Measurements from ENCODE around the gene ADAM10. TPM values are rescaled to one million over a fixed set of nuclear protein-coding genes. Genes with fewer than 3 reads are reported as not detected.

The ADAM10 gene
- total and polyA plus RNA-seq, 2 donors (not counting 1 experiment from before 2014, with no cell fraction given): 18.8 to 138 TPM

- Mint-ChIP-seq H3K27ac (no peak overlapping the region), H3K9me3 (ENCODE audit: insufficient read depth) (no peaks in the 10 kb centered on the region), H3K4me3 (no peak overlapping the region), H3K4me1 (peaks cover 58% of the 10 kb centered on the region), H3K27me3 (no peaks in the 10 kb centered on the region)
- Histone ChIP-seq H4K20me1 (ENCODE audit: control insufficient read depth, insufficient read depth, low read length, poor library complexity, severe bottlenecking) (peaks cover 31% of the 10 kb centered on the region), H3K9me3 (ENCODE audit: control extremely low read depth in 1 of 3, control insufficient read depth in 2 of 3, insufficient read depth in 1 of 3, low read length in 2 of 3) (peaks cover 10 to 15% (median 15%) of the 10 kb centered on the region in 3 donors), H3K27ac (ENCODE audit: low read length in 2 of 2) (no peak overlapping the region), H3K4me3 (ENCODE audit: control extremely low read depth in 1 of 5, extremely low read depth in 1 of 5, insufficient read depth in 1 of 5, low read depth in 2 of 5, low read length in 4 of 5) (no peak overlapping the region), H3K9ac (ENCODE audit: low read length) (no peak overlapping the region), H3K36me3 (replicated peaks in 1 of 2; ENCODE audit: control extremely low read depth in 1 of 2, control insufficient read depth in 1 of 2, extremely low read depth in 1 of 2, insufficient read depth in 2 of 2, low read length in 1 of 2) (peaks cover 3 to 4% of the 10 kb centered on the region in 2 experiments), H3K4me2 (replicated peaks; ENCODE audit: low read depth, low read length, poor library complexity, severe bottlenecking) (no peak overlapping the region), H3K4me1 (ENCODE audit: control insufficient read depth in 2 of 2, insufficient read depth in 2 of 2, low read length in 2 of 2) (peaks cover 0 to 8% of the 10 kb centered on the region in 2 donors), H3K79me2 (ENCODE audit: control insufficient read depth, insufficient read depth, low read length) (peaks cover 93% of the 10 kb centered on the region), H3K27me3 (replicated peaks in 1 of 4; ENCODE audit: control extremely low read depth in 1 of 4, control insufficient read depth in 3 of 4, insufficient read depth in 4 of 4, low read length in 3 of 4) (no peaks in the 10 kb centered on the region), H2AFZ (ENCODE audit: insufficient read depth, low read depth, low read length, poor library complexity, severe bottlenecking) (no peak overlapping the region)
- DNase-seq: no peak
- no peak for ATAC-seq (ENCODE audit: low read depth)
- no CpG with 5 or more reads among the region's 2 CpGs for WGBS (ENCODE audit: insufficient coverage)
- ChIA-PET POLR2A (no interaction called here), CTCF (interaction anchor here (0.8 kb wide), 1 partner anchor 9 kb away, joined by 7 read pairs; no protein-coding TSS in a partner anchor)
- intact Hi-C loops (cut with micrococcal nuclease): no loop called here
- no peak for TF ChIP-seq EZH2 (IDR thresholded peaks at IDR 0.05; ENCODE audit: borderline replicate concordance, insufficient read depth, low read depth, low read length, poor library complexity, severe bottlenecking)
Observed at GRCh38 chr15:58699769-58700168, 49.7 kb downstream of the ADAM10 start.

GRCh38 chr15:58698887-58699641, 50.4 kb downstream of the ADAM10 start:
- Histone ChIP-seq H3K9ac (ENCODE audit: low read length) (no peak overlapping the region), H2AFZ (ENCODE audit: insufficient read depth, low read depth, low read length, poor library complexity, severe bottlenecking) (no peak overlapping the region), H3K79me2 (ENCODE audit: control insufficient read depth, insufficient read depth, low read length) (peaks cover 87% of the 10 kb centered on the region), H3K4me2 (replicated peaks; ENCODE audit: low read depth, low read length, poor library complexity, severe bottlenecking) (no peak overlapping the region), H3K4me3 (ENCODE audit: control extremely low read depth in 1 of 5, extremely low read depth in 1 of 5, insufficient read depth in 1 of 5, low read depth in 2 of 5, low read length in 4 of 5) (no peak overlapping the region), H3K27ac (ENCODE audit: low read length in 2 of 2) (no peak overlapping the region), H4K20me1 (ENCODE audit: control insufficient read depth, insufficient read depth, low read length, poor library complexity, severe bottlenecking) (peaks cover 31% of the 10 kb centered on the region), H3K4me1 (ENCODE audit: control insufficient read depth in 2 of 2, insufficient read depth in 2 of 2, low read length in 2 of 2) (peaks cover 0 to 8% of the 10 kb centered on the region in 2 donors), H3K36me3 (replicated peaks in 1 of 2; ENCODE audit: control extremely low read depth in 1 of 2, control insufficient read depth in 1 of 2, extremely low read depth in 1 of 2, insufficient read depth in 2 of 2, low read length in 1 of 2) (peaks cover 3 to 4% of the 10 kb centered on the region in 2 experiments), H3K27me3 (replicated peaks in 1 of 4; ENCODE audit: control extremely low read depth in 1 of 4, control insufficient read depth in 3 of 4, insufficient read depth in 4 of 4, low read length in 3 of 4) (no peaks in the 10 kb centered on the region), H3K9me3 (ENCODE audit: control extremely low read depth in 1 of 3, control insufficient read depth in 2 of 3, insufficient read depth in 1 of 3, low read length in 2 of 3) (peaks cover 10 to 15% (median 15%) of the 10 kb centered on the region in 3 donors)
- Mint-ChIP-seq H3K4me1 (peaks cover 59% of the 10 kb centered on the region), H3K9me3 (ENCODE audit: insufficient read depth) (no peaks in the 10 kb centered on the region), H3K27ac (no peak overlapping the region), H3K27me3 (no peaks in the 10 kb centered on the region), H3K4me3 (no peak overlapping the region)
- no peak for TF ChIP-seq CTCF (IDR thresholded peaks at IDR 0.05)
- no peak for TF ChIP-seq EZH2 (IDR thresholded peaks at IDR 0.05; ENCODE audit: borderline replicate concordance, insufficient read depth, low read depth, low read length, poor library complexity, severe bottlenecking)
- CTCF ChIA-PET: no interaction called here
- no CpG with 5 or more reads among the region's 2 CpGs for WGBS (ENCODE audit: insufficient coverage)
- POLR2A ChIA-PET: no interaction called here
- ATAC-seq (ENCODE audit: low read depth) (no peak), DNase-seq (no peak)
- intact Hi-C loops (cut with micrococcal nuclease): no loop called here
